Activated naive CD4-positive, alpha-beta T cell treated with anti-CD3 and anti-CD28 coated beads, Interleukin-2, amount 50 U/mL, for 72 hours (primary cell): ENCODE data around the gene TMEM59L. TPM values are rescaled to one million over a fixed set of nuclear protein-coding genes. Genes with fewer than 3 reads are reported as not detected.
"Not testable (repeated sequence)": the region's sequence is repeated elsewhere in the genome, so short reads cannot be mapped to it uniquely, and the experiment has no call there.

ENCODE experiments used
- ATAC-seq, 2 donors: fragments of 150-1000 bp; cut with Tn5 transposase; 2 replicates each; pipeline ENCODE4 v1.10.0; 2021; ENCODE audit warnings: mild to moderate bottlenecking in 2 of 2, moderate library complexity in 2 of 2
- DNase-seq, 2 donors: peaks; one replicate each; pipeline ENCODE4 v3.0.0; 2021 to 2022; ENCODE audit warnings: low spot score in 2 of 2
- H3K27ac Mint-ChIP-seq, 2 donors: one replicate each; pipeline ENCODE4 v1.8.0; 2022; ENCODE audit warnings: mild to moderate bottlenecking in 2 of 2, mixed read lengths in 2 of 2
- H3K36me3 Mint-ChIP-seq, 2 donors: one replicate each; pipeline ENCODE4 v1.8.0; 2022; ENCODE audit warnings: mixed read lengths in 2 of 2
- H3K9me3 Mint-ChIP-seq, 2 donors: one replicate each; pipeline ENCODE4 v1.8.0; 2022; ENCODE audit warnings: mixed read lengths in 2 of 2
- total RNA-seq, 2 donors: library from RNA; stranded (reverse); gene quantifications; one replicate each; pipeline ENCODE4 v1.2.3, GENCODE V29; 2022

The TMEM59L gene
- total RNA-seq, 2 donors from 2014 or later, result 0.64 TPM; not detected in 1

DNA sequence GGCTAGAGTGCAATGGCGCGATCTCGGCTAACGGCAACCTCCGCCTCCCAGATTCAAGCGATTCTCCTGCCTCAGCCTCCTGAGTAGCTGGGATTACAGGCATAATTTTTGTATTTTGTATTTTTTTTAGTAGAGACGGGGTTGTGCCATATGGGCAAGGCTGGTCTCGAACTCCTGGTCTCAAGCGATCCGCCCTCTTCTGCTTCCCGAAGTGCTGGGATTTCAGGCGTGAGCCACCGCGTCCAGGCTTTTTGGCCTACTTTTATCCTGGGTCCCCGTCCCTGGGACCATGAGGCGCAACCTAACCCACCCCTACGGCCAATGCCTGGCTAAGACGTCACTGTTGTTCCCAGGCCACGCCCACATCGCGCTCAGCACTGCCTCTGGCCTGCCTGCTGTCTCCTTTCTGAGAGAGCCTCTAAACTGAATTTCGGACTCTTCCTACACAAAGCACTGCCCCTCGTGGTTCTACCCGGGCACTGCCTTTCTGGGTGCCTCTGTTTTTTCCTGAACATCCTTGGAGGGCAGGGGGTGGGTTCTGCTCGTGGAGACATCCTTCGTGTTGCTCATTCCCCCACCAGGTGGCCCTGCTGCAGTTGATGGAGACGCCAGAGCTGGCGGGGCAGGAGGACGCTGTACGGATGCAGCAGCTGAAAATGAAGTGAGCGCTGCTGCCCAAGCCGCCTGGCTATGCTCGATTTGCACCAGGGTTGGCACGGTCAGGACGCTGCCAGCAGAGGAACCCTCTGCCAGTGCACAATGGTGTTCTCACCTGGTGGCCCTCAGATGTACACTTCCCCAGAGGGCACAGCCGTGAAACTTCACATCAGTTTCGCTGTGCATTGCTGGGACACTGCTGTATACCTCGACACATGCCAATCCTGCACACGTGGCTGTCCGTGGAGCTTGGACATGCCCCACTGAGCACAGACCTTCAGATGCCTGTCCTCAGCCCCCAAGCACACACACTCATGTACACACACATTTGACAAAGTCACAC is 22.1 kb upstream of the TMEM59L start:
- no peak for ATAC-seq
- H3K36me3 Mint-ChIP-seq, result peaks cover 0 to 8% of the 10 kb centered on the region in 2 donors
- DNase-seq, result no peak
- no peaks in the 10 kb centered on the region for H3K9me3 Mint-ChIP-seq
- H3K27ac Mint-ChIP-seq, result peak overlapping the region in 1 of 2 donors; percentile 87

DNA sequence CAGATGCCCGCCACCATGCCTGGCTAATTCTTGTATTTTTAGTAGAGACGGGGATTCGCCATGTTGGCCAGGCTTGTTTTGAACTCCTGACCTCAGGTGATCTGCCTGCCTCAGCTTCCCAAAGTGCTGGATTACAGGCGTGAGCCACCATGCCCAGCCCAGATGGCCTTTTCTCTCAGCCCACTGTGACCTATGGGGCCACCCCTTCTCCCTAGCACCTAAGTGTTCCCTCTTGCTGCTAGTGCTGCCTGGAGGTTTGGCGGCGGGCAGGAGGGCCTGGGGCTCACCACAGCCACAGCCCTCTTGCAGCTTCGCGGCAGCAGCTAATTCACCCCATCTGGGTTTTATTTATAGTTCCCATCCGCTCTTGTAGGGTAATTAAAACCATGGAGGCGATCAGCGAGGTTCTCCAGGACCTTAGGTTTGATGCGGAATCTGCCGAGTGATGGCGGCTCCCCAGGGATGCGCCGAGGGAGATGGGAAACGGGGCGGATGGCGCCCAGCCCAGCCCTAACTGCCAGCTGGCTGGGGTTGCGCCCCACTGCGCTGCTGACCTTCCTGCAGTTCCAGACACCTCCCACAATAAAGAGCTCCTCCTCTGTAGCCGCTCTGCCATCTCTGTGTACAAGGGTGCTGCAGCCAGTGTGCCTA is 20.8 kb upstream of the TMEM59L start:
- no peak for ATAC-seq
- no peaks in the 10 kb centered on the region for H3K9me3 Mint-ChIP-seq
- H3K27ac Mint-ChIP-seq, result no peak overlapping the region
- no peak for DNase-seq
- peaks cover 0 to 8% of the 10 kb centered on the region in 2 donors for H3K36me3 Mint-ChIP-seq

- ATAC-seq, DNase-seq, H3K36me3 Mint-ChIP-seq, H3K27ac Mint-ChIP-seq, H3K9me3 Mint-ChIP-seq: not testable (repeated sequence)
Measured at GRCh38 chr19:18592732-18593131, 19.9 kb upstream of the TMEM59L start.

- H3K36me3 Mint-ChIP-seq, result no peaks in the 10 kb centered on the region
- H3K9me3 Mint-ChIP-seq, result no peaks in the 10 kb centered on the region
- ATAC-seq (no peak), DNase-seq (no peak)
- H3K27ac Mint-ChIP-seq, result no peak overlapping the region
Measured at GRCh38 chr19:18593367-18594095, 19.1 kb upstream of the TMEM59L start.

GRCh38 chr19:18594096-18594823 is 18.4 kb upstream of the TMEM59L start:
- Mint-ChIP-seq H3K36me3 (no peaks in the 10 kb centered on the region), H3K27ac (no peak overlapping the region), H3K9me3 (no peaks in the 10 kb centered on the region)
- ATAC-seq (peak; percentile 73 to 75), DNase-seq (peak; percentile 67 to 88)

- Mint-ChIP-seq H3K27ac (no peak overlapping the region), H3K36me3 (no peaks in the 10 kb centered on the region), H3K9me3 (no peaks in the 10 kb centered on the region)
- no peak for DNase-seq
- peak in 1 of 2 donors; percentile 23 for ATAC-seq
Measured at GRCh38 chr19:18594824-18595373, 17.8 kb upstream of the TMEM59L start.

GRCh38 chr19:18595475-18595874 is 17.2 kb upstream of the TMEM59L start:
- H3K9me3 Mint-ChIP-seq, result no peaks in the 10 kb centered on the region
- DNase-seq (no peak), ATAC-seq (no peak)
- H3K36me3 Mint-ChIP-seq, result no peaks in the 10 kb centered on the region
- H3K27ac Mint-ChIP-seq, result no peak overlapping the region

DNA sequence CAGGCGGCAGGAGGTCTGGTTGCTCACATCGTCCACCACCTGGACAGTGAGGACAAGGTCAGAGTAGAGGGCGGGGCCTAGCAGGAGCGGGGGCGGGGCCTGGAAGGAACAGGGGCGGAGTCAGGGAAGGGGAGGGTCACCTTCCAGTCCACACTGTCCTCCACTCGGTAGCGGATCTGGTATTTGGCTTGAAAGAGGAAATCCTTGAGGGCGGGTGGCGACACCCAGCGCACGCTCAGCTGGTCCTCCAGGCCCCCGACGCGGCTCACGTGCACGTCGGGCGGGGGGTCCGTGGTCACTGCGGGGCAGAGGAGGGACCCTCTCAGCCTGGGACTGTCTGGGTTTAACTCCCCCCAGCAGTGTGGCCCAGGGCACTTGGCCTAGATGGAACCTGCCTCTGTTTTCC is 15.9 kb upstream of the TMEM59L start:
- ATAC-seq, result no peak
- no peak overlapping the region for H3K27ac Mint-ChIP-seq
- H3K36me3 Mint-ChIP-seq, result no peaks in the 10 kb centered on the region
- H3K9me3 Mint-ChIP-seq, result no peaks in the 10 kb centered on the region
- DNase-seq, result no peak

DNA sequence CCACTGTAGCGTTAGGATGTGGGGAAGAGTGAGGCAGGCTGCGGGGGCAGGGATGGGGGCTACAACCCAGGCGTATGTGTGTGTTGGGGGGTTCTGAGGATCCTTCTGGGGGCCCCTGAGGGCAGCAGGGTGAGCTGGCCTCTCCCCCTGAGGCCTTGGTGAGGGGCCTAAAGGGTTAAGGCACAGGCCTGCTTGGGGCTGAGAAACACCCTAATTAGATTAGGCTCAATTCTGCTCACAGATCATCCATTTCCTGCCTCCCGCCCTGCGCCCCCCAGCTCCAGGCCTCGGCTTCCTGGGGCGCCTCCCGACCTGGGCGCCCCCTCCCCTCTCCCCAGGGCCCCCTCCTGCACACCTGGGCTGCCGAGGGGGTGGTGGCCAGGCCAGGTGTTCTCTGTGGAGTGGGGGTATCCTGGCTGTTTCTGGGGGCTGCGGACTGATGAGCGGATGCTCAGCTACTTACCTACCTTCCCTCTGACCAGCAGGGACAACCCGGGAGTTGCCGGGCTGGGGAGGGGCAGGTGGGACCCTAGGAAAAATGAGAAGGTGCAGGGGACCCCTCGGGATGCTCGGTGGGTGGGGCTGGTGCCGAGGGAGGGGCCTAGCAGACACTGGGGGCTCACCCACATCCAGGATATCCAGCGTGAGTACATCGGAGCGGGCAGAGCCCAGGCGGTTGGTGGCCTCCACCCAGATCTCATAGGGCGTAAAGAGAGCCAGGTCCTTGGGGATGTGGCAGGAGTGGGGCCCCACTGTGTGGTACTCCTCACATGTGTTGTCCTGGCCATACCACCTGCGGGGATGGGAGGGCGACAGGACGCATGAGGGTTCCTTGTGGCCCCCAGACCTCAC is 14.6 kb upstream of the TMEM59L start:
- no peak overlapping the region for H3K27ac Mint-ChIP-seq
- DNase-seq (no peak), ATAC-seq (no peak)
- no peaks in the 10 kb centered on the region for H3K9me3 Mint-ChIP-seq
- no peaks in the 10 kb centered on the region for H3K36me3 Mint-ChIP-seq

DNA sequence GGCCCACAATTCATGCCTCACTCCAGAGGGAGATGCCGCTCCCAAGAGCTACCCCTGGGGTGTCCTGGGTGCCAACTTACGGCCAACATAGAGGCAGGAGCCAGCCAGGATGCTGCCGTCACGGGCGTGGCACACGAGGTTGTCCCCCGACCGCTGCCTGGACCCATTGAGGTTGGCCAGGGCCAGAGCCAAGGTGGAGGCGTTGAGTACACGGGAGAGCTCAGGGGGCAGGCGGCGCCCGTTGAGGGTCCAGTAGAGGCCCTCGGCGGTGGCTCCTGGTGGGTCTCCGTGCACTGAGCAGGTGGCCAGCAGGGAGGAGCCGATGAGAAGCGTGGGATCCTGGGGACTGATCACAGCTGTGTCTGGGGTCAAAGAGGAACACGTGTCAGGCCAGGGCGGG is 13.2 kb upstream of the TMEM59L start:
- H3K36me3 Mint-ChIP-seq, result no peaks in the 10 kb centered on the region
- no peak overlapping the region for H3K27ac Mint-ChIP-seq
- no peaks in the 10 kb centered on the region for H3K9me3 Mint-ChIP-seq
- ATAC-seq (no peak), DNase-seq (no peak)

GRCh38 chr19:18600692-18601397 is 11.8 kb upstream of the TMEM59L start:
- H3K36me3 Mint-ChIP-seq, ATAC-seq, H3K9me3 Mint-ChIP-seq, DNase-seq, H3K27ac Mint-ChIP-seq: not testable (repeated sequence)

- DNase-seq, result no peak
- no peaks in the 10 kb centered on the region for H3K36me3 Mint-ChIP-seq
- H3K9me3 Mint-ChIP-seq, result no peaks in the 10 kb centered on the region
- ATAC-seq, result no peak
- no peak overlapping the region for H3K27ac Mint-ChIP-seq
Measured at GRCh38 chr19:18601875-18602274, 10.8 kb upstream of the TMEM59L start.

DNA sequence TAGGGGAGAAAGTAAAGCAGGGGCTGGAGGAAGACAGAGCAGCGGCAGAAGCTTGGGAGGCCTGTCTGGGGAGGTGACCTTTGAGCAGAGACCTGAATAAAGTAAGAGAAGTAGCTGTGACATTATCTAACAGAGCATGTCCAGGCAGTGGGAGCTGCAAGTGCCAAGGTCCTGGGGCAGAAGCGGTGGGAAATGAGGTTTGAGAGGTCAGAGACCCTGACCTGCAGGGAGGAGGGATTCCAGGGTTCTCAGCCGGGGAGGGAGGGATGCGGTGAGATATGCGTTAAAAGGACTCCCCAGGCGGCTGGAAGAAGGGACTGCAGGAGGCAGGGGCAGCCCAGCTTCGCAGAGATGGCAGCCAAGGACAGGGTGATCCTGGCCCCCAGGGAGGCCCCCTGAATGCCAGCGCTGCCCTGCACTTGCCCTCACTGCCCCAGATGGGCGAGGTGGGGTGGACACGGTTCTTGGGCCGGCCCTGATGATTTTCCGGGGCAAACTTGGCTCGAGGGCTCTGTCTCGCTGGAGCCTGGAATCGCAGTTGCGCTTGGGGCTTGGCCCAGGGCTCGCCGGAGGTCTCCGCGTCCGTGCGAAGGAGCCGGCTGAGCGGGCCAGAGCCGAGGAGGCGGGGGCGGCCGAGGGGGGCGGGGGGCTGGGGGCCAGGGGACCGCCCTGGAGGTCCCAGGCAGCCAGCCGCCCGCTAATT is 9.3 kb upstream of the TMEM59L start:
- ATAC-seq (peak; percentile 54 to 69), DNase-seq (no peak)
- H3K9me3 Mint-ChIP-seq, result no peaks in the 10 kb centered on the region
- H3K27ac Mint-ChIP-seq, result no peak overlapping the region
- no peaks in the 10 kb centered on the region for H3K36me3 Mint-ChIP-seq
